ENCODE measurements around the gene EXOC6B.

The EXOC6B gene

GRCh38 chr2:72785517-72785916 is 40.3 kb downstream of the EXOC6B start:
- DNase-seq, result no peak

DNA sequence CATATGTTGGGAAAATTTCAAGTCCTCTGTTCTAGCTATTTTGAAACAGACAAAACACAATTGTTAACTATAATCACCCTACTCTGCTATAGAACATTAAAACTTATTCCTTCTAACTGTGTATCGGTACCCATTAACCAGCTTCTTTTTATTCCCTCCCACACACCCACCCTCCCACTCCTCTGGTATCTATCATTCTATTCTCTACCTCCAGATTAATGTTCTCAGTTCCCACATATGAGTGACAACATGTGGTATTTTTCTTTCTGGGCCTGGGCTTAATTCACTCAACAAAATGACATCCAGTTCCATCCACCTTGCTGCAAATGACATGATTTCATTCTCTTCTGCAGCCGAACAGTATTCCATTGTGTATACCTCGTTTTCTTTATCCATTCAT is 43.3 kb downstream of the EXOC6B start:
- DNase-seq, result no peak

GRCh38 chr2:72781480-72781879 is 44.4 kb downstream of the EXOC6B start:
- peak; percentile 18 for DNase-seq

- peak; percentile 7 for DNase-seq
Measured at GRCh38 chr2:72780477-72780876, 45.4 kb downstream of the EXOC6B start.

DNA sequence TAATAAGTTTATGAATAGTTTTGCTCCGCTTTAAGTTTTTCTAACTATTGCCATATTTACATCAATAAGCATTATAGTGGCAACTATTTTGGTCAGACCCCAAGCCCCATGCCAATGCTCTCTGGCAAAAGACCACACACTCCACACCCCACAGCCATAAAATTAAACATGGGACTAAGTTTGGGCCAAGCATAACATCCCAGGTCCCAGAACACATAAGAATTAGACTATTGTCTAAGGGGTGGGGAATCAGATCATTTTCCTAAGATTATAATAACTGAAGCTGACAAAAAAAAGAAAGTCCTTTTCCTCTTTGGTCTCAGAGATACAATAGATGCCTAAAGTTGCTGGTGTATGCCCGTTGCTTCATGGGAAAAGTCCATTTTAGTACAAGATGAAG is 46.3 kb downstream of the EXOC6B start:
- DNase-seq, result no peak

- DNase-seq, result no peak
Measured at GRCh38 chr2:72778410-72778809, 47.4 kb downstream of the EXOC6B start.

DNA sequence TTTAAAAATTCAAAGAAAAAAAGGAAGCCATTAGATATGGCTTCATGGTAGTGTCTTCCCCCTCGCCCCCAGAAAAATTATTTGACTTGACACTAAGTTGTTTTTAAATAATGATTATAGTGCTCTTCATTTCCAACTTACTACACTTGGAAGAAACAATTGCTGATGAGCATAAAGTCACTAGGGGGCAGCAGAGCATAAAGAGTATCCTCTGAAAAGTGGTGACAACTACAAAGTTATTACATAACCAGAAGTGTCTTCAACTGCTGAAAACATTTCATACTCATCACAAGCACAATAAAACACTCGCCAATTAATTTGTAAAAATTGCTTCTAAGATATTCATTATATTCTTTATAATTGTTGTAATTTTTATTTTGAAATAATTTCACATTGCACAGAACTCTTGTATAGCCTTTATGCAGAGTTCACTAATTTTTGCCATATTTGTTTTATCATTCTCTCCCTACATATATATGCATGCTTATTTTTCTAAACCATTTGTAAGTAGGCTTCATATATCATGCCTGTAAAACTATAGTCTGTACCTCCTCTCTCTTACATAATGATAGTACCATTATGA is 54.9 kb downstream of the EXOC6B start:
- DNase-seq, result peak; percentile 68

DNA sequence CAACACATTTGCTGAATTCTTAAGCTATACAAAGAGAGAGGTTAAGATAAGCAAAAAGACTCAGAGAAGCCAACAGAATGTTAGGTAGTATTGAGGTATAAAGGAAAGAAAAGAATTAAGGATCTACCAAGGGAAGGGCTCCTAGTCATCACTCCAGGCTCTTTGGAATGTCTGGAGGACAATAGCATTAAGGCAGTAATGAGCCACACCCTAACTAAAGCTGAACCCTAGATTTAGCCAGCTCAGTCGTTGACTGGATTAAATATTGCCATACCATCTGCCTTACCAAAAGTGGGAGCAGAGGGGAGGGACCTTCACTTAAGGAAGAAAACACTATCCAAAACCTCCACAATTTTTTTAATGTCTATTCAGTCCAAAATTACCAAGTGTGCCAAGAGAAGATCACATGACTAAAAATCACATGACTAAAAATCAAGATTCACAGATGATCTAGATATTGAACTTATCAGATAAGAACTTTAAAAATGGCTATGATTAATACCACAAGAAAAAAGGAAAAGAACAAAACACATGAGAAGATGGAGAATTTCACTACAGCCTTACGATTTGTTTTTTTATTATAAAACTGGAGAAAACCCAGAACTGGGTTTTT is 59.7 kb downstream of the EXOC6B start:
- no peak for DNase-seq

DNA sequence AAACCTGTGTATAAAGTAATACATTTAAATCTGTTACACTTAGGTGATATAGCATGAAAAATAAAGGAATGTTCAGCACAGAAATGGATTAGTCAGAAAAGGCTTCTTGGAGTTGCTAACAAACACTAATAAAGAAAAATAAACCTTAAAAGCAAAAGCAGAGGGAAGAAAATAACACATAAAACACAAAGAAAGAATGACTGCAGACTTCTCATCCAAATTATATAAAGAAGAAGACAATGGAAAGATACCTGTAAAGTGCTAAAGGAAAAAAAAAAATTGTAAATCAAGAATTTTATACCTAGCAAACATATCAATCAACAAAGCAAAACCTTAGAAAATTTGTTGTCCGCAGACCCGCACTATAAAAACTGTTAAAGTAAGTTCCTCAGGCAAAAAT is 63.6 kb downstream of the EXOC6B start:
- no peak for DNase-seq

GRCh38 chr2:72759755-72760154 is 66.1 kb downstream of the EXOC6B start:
- no peak for DNase-seq

DNA sequence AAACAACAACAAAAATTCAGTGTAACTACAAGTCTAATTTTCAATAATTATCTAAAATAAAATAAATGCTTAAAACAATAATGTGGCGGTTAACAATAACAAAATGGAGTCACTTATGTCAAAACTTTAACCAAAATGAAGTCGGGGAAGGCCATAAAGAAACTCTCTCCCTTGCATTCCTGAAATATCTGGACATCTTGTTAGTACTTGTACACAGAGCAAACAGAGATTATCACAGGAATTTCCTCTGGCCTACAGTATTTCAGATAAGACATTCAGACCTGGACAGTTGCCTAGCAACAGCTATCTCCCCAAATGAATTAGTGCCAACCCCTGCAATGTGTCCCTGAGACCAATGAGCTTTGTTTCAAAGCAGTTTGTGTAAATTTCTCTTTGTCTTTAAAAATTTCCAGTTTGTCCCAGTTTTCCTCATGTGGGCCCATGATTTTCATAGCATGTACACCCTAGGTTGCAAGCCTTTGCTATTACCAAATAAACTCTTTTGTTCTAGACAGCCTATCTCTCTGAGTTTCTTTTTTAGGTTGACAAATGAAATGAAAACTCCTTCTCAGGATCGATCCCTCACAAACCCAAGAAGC is 68.6 kb downstream of the EXOC6B start:
- no peak for DNase-seq

DNA sequence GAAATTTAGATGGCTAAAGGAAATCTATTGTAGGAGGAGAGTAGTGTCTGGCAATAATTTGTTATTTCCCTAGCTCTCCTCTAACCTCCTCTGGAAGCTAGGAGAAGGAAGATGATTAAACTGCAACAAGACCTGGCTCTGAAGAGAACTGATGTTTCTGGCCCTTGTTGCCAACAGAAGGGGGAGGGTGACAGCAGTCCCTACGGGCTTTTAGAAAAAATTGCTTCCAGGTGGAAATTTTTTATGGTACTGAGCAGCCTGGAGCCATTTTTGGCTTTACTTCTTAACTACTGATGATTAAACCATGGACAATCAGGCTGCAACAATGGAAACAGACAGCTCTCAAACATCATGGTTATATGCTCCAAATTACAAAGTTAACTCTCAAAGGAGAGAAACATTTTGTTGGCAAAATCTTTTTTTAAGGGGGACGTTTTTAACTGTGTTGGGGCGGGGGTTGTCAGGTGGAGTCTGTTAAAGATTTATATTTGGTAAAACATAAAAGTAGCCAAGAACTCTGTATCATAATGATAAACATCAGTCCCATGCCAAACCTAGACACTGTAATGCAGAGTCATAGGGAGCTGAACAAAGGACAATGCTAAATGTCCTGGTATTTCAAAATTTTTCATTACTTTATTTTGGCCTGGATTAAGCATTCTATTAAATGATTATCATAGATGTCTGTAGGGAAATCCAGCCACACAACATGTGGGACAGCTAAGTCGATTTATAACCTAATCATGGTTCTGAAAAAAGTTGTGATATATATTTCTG is 70.0 kb downstream of the EXOC6B start:
- DNase-seq, result peak; percentile 8

GRCh38 chr2:72754628-72755320 is 71.1 kb downstream of the EXOC6B start:
- DNase-seq, result no peak

- no peak for DNase-seq
Measured at GRCh38 chr2:72750977-72751639, 74.7 kb downstream of the EXOC6B start.

- no peak for DNase-seq
Measured at GRCh38 chr2:72750466-72750865, 75.4 kb downstream of the EXOC6B start.

DNA sequence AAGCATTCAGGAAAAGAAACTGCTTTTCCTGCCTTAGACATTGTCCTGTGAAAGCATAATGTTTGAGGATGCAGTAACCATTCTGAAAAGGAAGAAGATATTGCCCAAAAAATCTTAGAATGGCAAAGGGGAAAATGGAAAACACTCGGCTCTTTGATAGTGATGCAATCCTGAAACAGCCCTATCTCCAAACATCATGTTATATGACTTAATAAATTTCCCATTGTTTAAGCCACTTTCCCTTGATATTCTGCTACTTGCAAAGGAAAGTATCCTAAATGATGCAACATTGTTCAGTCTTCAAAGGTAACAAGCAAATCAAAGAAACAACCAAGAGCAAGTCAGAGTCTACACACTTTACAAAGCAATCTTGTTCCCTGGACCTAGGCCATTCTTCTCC is 78.5 kb downstream of the EXOC6B start:
- DNase-seq, result no peak

- DNase-seq, result peak; percentile 40
Measured at GRCh38 chr2:72745679-72746368, 80.0 kb downstream of the EXOC6B start.

GRCh38 chr2:72744049-72744448 is 81.8 kb downstream of the EXOC6B start:
- no peak for DNase-seq

GRCh38 chr2:72743481-72743880 is 82.4 kb downstream of the EXOC6B start:
- DNase-seq, result no peak

DNA sequence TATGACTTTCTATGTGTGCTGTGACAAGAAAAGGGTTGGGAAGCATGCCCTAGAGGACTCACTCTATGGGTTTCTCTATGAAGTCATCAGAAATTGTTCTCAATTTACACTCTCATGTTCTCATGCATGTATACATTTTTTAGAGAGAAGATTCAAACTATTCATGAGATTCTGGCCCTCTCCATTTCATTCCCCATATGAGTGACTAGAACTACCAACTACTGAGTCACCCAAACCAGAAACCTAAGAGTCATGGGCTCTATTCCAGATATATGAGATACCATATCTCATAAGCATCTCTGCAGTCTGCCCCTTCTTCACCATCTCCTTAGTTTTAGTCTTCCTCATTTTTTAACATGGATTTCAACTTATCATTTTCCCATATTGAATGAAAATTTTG is 87.7 kb downstream of the EXOC6B start:
- no peak for DNase-seq

- no peak for DNase-seq
Measured at GRCh38 chr2:72734432-72734831, 91.4 kb downstream of the EXOC6B start.

- no peak for DNase-seq
Measured at GRCh38 chr2:72731116-72731515, 94.7 kb downstream of the EXOC6B start.

Measured in COR-L47 (cell line).